Measurements from ENCODE around the gene RFPL2. TPM values are rescaled to one million over a fixed set of nuclear protein-coding genes. Genes with fewer than 3 reads are reported as not detected.

The RFPL2 gene
- not detected in 2 replicates for total RNA-seq

GRCh38 chr22:32204856-32205722, at the start of gene RFPL2:
RFPL2 (minus strand) TSS chr22:32205073; CDS start chr22:32202451, 2,622 bp downstream.

GRCh38 chr22:32158712-32159533, 46.0 kb downstream of the RFPL2 start, which contains the start of gene C22orf42:
C22orf42 (minus strand) TSS chr22:32159303; CDS start chr22:32159215, 88 bp downstream.

Other genes starting within 250 kb of the RFPL2 start
- gene SLC5A1, start 161.8 kb downstream of the RFPL2 start, total RNA-seq: not detected in 2 replicates
- not detected in 2 replicates for gene C22orf42, start 45.8 kb downstream of the RFPL2 start, total RNA-seq
- not detected in 2 replicates for gene SLC5A4, start 50.3 kb upstream of the RFPL2 start, total RNA-seq
- not detected in 2 replicates for gene RFPL3, start 152.8 kb upstream of the RFPL2 start, total RNA-seq
- gene RTCB, start 207.2 kb upstream of the RFPL2 start, total RNA-seq: 120 and 169 TPM in 2 replicates

All from bronchial smooth muscle cell (primary cell).